DMS53 treated with DMSO at 0.1 percent for 48 hours (cell line): Measurements from ENCODE around the gene HPS4.
A peak's percentile ranks its signal among the peaks of the same experiment; 100 is the strongest.
"Not testable (repeated sequence)": the region's sequence is repeated elsewhere in the genome, so short reads cannot be mapped to it uniquely, and the experiment has no call there.

Source experiments
- DNase-seq: peaks from one replicate; lab custom pipeline; 2025; ENCODE audit not compliant: unreplicated experiment; lab: John Stamatoyannopoulos, UW

Gene HPS4

GRCh38 chr22:26416670-26417276 is 66.8 kb downstream of the HPS4 start:
- no peak for DNase-seq

- no peak for DNase-seq
Measured at GRCh38 chr22:26416256-26416655, 67.3 kb downstream of the HPS4 start.

- DNase-seq = no peak
Measured at GRCh38 chr22:26414347-26414746, 69.2 kb downstream of the HPS4 start.

- no peak for DNase-seq
Measured at GRCh38 chr22:26410386-26410785, 73.2 kb downstream of the HPS4 start.

GRCh38 chr22:26409719-26410335 is 73.8 kb downstream of the HPS4 start:
- DNase-seq = no peak

GRCh38 chr22:26408562-26409220 is 74.9 kb downstream of the HPS4 start:
- not testable (repeated sequence) for DNase-seq

GRCh38 chr22:26406118-26406517 is 77.5 kb downstream of the HPS4 start:
- peak; percentile 30 for DNase-seq

- DNase-seq = no peak
Measured at GRCh38 chr22:26404851-26405421, 78.6 kb downstream of the HPS4 start.

GRCh38 chr22:26401726-26402125 is 81.9 kb downstream of the HPS4 start:
- DNase-seq = no peak
